IMR-90 (cell line): ENCODE data around the gene PPT2. TPM values are rescaled to one million over a fixed set of nuclear protein-coding genes. Genes with fewer than 3 reads are reported as not detected.

Experiments used
- ATAC-seq: fragments of 200-7000 bp; cut with Tn5 transposase; 2 replicates; pipeline ENCODE4 v1.9.1; 2020; ENCODE audit warnings: low read depth, mild to moderate bottlenecking, moderate library complexity
- BruUV-seq: library from RNA; stranded (reverse); fragments of 400-500 nt; replicated peaks from 2 replicates; lab custom pipeline; 2021; lab: Mats Ljungman, UMichigan
- CTCF ChIA-PET: fragments of 300-600 bp; formaldehyde crosslinking; extraction: SDS; loops from one replicate; lab custom pipeline; 2021; ENCODE audit warnings: antibody characterized with exemption; lab: Yijun Ruan, JAX
- POLR2A ChIA-PET: fragments of 300-600 bp; sonication (Branson Sonifier 250); formaldehyde crosslinking; loops from one replicate; lab custom pipeline; 2022; ENCODE audit warnings: antibody characterized with exemption; ENCODE audit not compliant: unreplicated experiment; lab: Charles Lee
- DNase-seq: peaks from one replicate; pipeline ENCODE4 v3.0.0; 2013
- H2AFZ ChIP-seq: replicated peaks from 2 replicates; pipeline ENCODE3; 2013; ENCODE audit warnings: low read length, mild to moderate bottlenecking; ENCODE audit not compliant: poor library complexity
- H2AK5ac ChIP-seq: 2 replicates; pipeline ENCODE4 v1.6.1; 2013; ENCODE audit warnings: low read depth, low read length, inconsistent platforms
- H2AK9ac ChIP-seq: replicated peaks from 2 replicates; pipeline ENCODE3; 2013; ENCODE audit warnings: mild to moderate bottlenecking, low read depth, low read length, moderate library complexity; ENCODE audit not compliant: poor library complexity
- H2BK120ac ChIP-seq: 2 replicates; pipeline ENCODE4 v1.6.1; 2013; ENCODE audit warnings: low read depth, low read length, inconsistent platforms
- H2BK15ac ChIP-seq: 3 replicates; pipeline ENCODE4 v1.6.1; 2013; ENCODE audit warnings: low read depth, low read length, inconsistent platforms
- H2BK20ac ChIP-seq: 2 replicates; pipeline ENCODE4 v1.6.1; 2013; ENCODE audit warnings: low read depth, mild to moderate bottlenecking, inconsistent platforms, low read length, moderate library complexity
- H2BK5ac ChIP-seq: 2 replicates; pipeline ENCODE4 v1.6.1; 2013; ENCODE audit warnings: mild to moderate bottlenecking, low read depth, low read length, inconsistent platforms; ENCODE audit not compliant: poor library complexity, severe bottlenecking
- H3K14ac ChIP-seq: replicated peaks from 2 replicates; pipeline ENCODE4 v1.6.1; 2013; ENCODE audit warnings: low read depth, low read length, inconsistent platforms
- H3K18ac ChIP-seq: 2 replicates; pipeline ENCODE4 v1.6.1; 2013; ENCODE audit warnings: low read depth, low read length, control low read depth
- H3K23ac ChIP-seq: 2 replicates; pipeline ENCODE4 v1.6.1; 2013; ENCODE audit warnings: low read depth, low read length, inconsistent platforms
- H3K27ac ChIP-seq: 2 replicates; pipeline ENCODE4 v1.5.1; 2013; ENCODE audit warnings: mild to moderate bottlenecking, control low read depth, low read length; ENCODE audit not compliant: insufficient read depth
- H3K27me3 ChIP-seq: 2 replicates; pipeline ENCODE4 v1.6.1; 2013; ENCODE audit warnings: low read length; ENCODE audit not compliant: control insufficient read depth, insufficient read depth
- H3K36me3 ChIP-seq: 2 replicates; pipeline ENCODE4 v1.6.1; 2013; ENCODE audit warnings: low read length, mixed read lengths; ENCODE audit not compliant: control insufficient read depth, insufficient read depth
- H3K4ac ChIP-seq: 2 replicates; pipeline ENCODE4 v1.6.1; 2013; ENCODE audit warnings: low read depth, low read length, inconsistent platforms
- H3K4me1 ChIP-seq: 2 replicates; pipeline ENCODE4 v1.6.1; 2013; ENCODE audit warnings: low read length, mixed read lengths; ENCODE audit not compliant: control insufficient read depth, insufficient read depth
- H3K4me2 ChIP-seq: 2 replicates; pipeline ENCODE4 v1.6.1; 2013; ENCODE audit warnings: low read depth, mild to moderate bottlenecking, control low read depth, low read length, moderate library complexity
- H3K4me3 ChIP-seq: 2 replicates; pipeline ENCODE4 v1.5.1; 2013; ENCODE audit warnings: low read depth, mild to moderate bottlenecking, control low read depth, low read length, moderate library complexity; ENCODE audit not compliant: insufficient read depth
- H3K56ac ChIP-seq: 2 replicates; pipeline ENCODE4 v1.6.1; 2013; ENCODE audit warnings: low read length, inconsistent platforms; ENCODE audit not compliant: insufficient read depth; ENCODE audit errors: extremely low read depth
- H3K79me1 ChIP-seq, 2 experiments: 2 replicates each; pipeline ENCODE4 v1.6.1; 2013; ENCODE audit warnings: low read length in 2 of 2, inconsistent platforms in 1 of 2, low read depth in 1 of 2
- H3K9ac ChIP-seq: 2 replicates; pipeline ENCODE4 v1.6.1; 2013; ENCODE audit warnings: low read depth, low read length, control low read depth
- H3K9me1 ChIP-seq: 2 replicates; pipeline ENCODE4 v1.6.1; 2013; ENCODE audit warnings: low read length, inconsistent platforms; ENCODE audit not compliant: insufficient read depth
- H3K9me3 ChIP-seq: 2 replicates; pipeline ENCODE4 v1.6.1; 2013; ENCODE audit warnings: low read length; ENCODE audit not compliant: control insufficient read depth, insufficient read depth
- H4K20me1 ChIP-seq: 2 replicates; pipeline ENCODE4 v1.6.1; 2013; ENCODE audit warnings: low read length, inconsistent platforms; ENCODE audit not compliant: insufficient read depth
- H4K5ac ChIP-seq: 2 replicates; pipeline ENCODE4 v1.6.1; 2013; ENCODE audit warnings: mild to moderate bottlenecking, low read depth, low read length, control low read depth
- H4K8ac ChIP-seq, 2 experiments: 2 replicates each; pipeline ENCODE4 v1.6.1; 2013; ENCODE audit warnings: low read depth in 2 of 2, low read length in 2 of 2, control low read depth in 1 of 2, inconsistent platforms in 1 of 2
- H4K91ac ChIP-seq: 2 replicates; pipeline ENCODE4 v1.6.1; 2013; ENCODE audit warnings: low read depth, low read length, inconsistent platforms; ENCODE audit not compliant: insufficient read depth
- CEBPB ChIP-seq: IDR thresholded peaks from 2 replicates; pipeline ENCODE4 v1.6.1; 2012; ENCODE audit warnings: low read depth, low read length, improper control_type of control experiment
- POLR2A ChIP-seq: IDR thresholded peaks from 2 replicates; pipeline ENCODE4 v1.6.1; 2012; ENCODE audit warnings: mild to moderate bottlenecking, low read depth, low read length
- RCOR1 ChIP-seq: IDR thresholded peaks from 2 replicates; pipeline ENCODE4 v1.6.1; 2012; ENCODE audit warnings: mild to moderate bottlenecking, low read length, improper control_type of control experiment; ENCODE audit not compliant: insufficient replicate concordance
- WGBS, 2 experiments: methylation state at CpG; one replicate each; pipeline versions ENCODE4 v1.1.5 to v1.1.7; 2013; ENCODE audit warnings: missing lambda C conversion rate in 2 of 2; ENCODE audit not compliant: insufficient read length in 1 of 2; ENCODE audit errors: extremely low coverage in 2 of 2; 5-methylcytosine and 5-hydroxymethylcytosine counted together
- dilution Hi-C: fragments of 300-500 bp; cut with HindIII; formaldehyde crosslinking; loops from one replicate; pipeline ENCODE4 v1.14.3; 2018; ENCODE audit warnings: low sequenced_read_pairs; ENCODE audit not compliant: unreplicated experiment
- in situ Hi-C: fragments of 300-500 bp; cut with MboI; formaldehyde crosslinking; loops from 3 replicates; pipeline ENCODE4 v1.14.3; 2019; ENCODE audit warnings: low sequenced_read_pairs, inconsistent platforms, mixed read lengths
- intact Hi-C: fragments of 100-400 bp; cut with micrococcal nuclease; formaldehyde crosslinking; loops from 2 replicates; pipeline ENCODE4 v1.10.0; 2022
- polyA plus RNA-seq, 3 experiments: library from polyadenylated mRNA; depleted of rRNA; stranded (reverse); fragments of >200 nt; gene quantifications; 2 replicates each; pipeline ENCODE4 v1.2.3, GENCODE V29; 2012; ENCODE audit warnings: low replicate concordance in 1 of 3
- total RNA-seq: library from RNA; depleted of rRNA; stranded (reverse); fragments of >200 nt; gene quantifications from 2 replicates; pipeline ENCODE4 v1.2.3, GENCODE V29; 2012
- TF ChIP-seq, protein P1 (sequence below): fragments of 150-350 bp; IDR thresholded peaks from 2 replicates; pipeline ENCODE4 v1.6.1; 2016; ENCODE audit warnings: low read depth, mild to moderate bottlenecking, low read length, moderate library complexity, borderline replicate concordance

PPT2 gene
- total and polyA plus RNA-seq, 2 of the 4 experiments (the other 2 are of a cell fraction): 3.2 to 16.2 TPM

DNA sequence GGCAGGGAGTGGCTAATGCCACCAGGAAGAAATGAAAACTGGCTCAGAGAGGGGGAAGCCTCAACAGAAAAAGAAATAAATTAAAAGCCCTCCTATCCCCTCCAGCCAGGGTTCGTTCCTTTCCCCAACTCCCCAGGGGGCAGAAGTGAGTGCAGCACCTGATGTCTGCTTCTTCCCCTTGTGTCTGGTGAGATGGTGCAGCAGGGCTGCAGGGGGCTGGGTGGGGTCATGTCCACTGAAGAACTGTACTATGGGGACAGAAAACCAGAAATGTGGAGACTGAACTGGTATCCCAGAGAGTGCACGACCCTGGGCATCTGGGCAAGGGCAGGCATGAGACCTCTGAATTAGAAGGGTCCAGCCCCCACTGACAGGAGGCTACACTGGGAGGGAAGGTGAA lies 14.4 kb downstream of the PPT2 start:
- Histone ChIP-seq H3K4me1 (peaks cover 3% of the 10 kb centered on the region), H3K18ac (no peak overlapping the region), H3K56ac (no peak overlapping the region), H2BK5ac (no peak overlapping the region), H3K4ac (no peak overlapping the region), H4K5ac (no peak overlapping the region), H3K9me1 (peaks cover 18% of the 10 kb centered on the region), H3K4me3 (no peak overlapping the region), H3K27ac (no peak overlapping the region), H4K8ac (no peak overlapping the region), H3K79me1 (peaks cover 10 to 31% of the 10 kb centered on the region in 2 experiments; a peak in 3 of 4 replicates), H3K27me3 (no peaks in the 10 kb centered on the region), H3K23ac (no peak overlapping the region), H3K14ac (no peak overlapping the region), H3K36me3 (peaks cover 54% of the 10 kb centered on the region), H2AK5ac (no peak overlapping the region), H2BK20ac (no peak overlapping the region), H4K20me1 (no peaks in the 10 kb centered on the region), H3K9me3 (no peaks in the 10 kb centered on the region), H3K9ac (no peak overlapping the region), H4K91ac (no peak overlapping the region), H2AFZ (no peak overlapping the region), H3K4me2 (no peak overlapping the region), H2AK9ac (no peak overlapping the region), H2BK120ac (no peak overlapping the region), H2BK15ac (no peak overlapping the region)
- in situ Hi-C loops: no loop called here
- ChIA-PET POLR2A (interaction anchor here (1.0 kb wide), 1 partner anchor 9 kb away, joined by 3 read pairs; no protein-coding TSS in a partner anchor), CTCF (no interaction called here)
- DNase-seq (no peak), ATAC-seq (peak; percentile 6; the same call in 1 of the 2 replicates)
- TF ChIP-seq RCOR1 (no peak), POLR2A (no peak), CEBPB (no peak)
- TF ChIP-seq, protein P1, sequence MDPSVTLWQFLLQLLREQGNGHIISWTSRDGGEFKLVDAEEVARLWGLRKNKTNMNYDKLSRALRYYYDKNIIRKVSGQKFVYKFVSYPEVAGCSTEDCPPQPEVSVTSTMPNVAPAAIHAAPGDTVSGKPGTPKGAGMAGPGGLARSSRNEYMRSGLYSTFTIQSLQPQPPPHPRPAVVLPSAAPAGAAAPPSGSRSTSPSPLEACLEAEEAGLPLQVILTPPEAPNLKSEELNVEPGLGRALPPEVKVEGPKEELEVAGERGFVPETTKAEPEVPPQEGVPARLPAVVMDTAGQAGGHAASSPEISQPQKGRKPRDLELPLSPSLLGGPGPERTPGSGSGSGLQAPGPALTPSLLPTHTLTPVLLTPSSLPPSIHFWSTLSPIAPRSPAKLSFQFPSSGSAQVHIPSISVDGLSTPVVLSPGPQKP: no peak
- intact Hi-C loops: no loop called here
- WGBS, 2 experiments: no CpG with 5 or more reads among the region's 2 CpGs
- dilution Hi-C loops: no loop called here
- no TSS peak for BruUV-seq
